ENCODE data around the gene ITGB1. TPM values are rescaled to one million over a fixed set of nuclear protein-coding genes. Genes with fewer than 3 reads are reported as not detected.
A peak's percentile ranks its signal among the peaks of the same experiment; 100 is the strongest.

The ITGB1 gene
- total RNA-seq, 1 donor from 2014 or later = 409 TPM

DNA sequence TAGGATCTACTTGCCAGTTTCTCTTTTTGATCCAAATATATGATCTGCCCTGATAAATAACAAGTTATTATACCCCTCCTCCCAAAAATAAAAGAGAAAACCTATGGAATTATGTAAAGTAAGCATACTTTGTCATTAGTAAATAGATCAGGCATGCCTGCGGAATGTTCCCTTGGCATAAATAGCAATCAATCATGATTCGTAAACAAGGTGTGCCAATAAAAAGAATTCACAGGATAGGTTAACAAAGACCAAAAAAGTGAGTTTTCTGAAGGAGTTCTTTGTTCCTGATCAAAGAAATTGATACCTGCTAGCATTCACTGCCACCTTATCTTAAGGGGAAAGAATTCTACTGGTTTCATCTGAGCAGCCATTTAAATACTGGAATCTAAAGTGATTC lies 11.9 kb downstream of the ITGB1 start:
- peaks cover 84% of the 10 kb centered on the region for H3K4me1 ChIP-seq
- ATAC-seq (no peak), DNase-seq (no peak)
- no peaks in the 10 kb centered on the region for H3K9me3 ChIP-seq
- H3K36me3 ChIP-seq = no peaks in the 10 kb centered on the region
- no peak overlapping the region for H3K27ac ChIP-seq
- H3K4me3 ChIP-seq = no peak overlapping the region
- intact Hi-C loops (cut with DNase I) = no loop called here
- TF ChIP-seq CTCF (IDR thresholded peaks at IDR 0.05) = no peak
- no peaks in the 10 kb centered on the region for H3K27me3 ChIP-seq (ENCODE audit: low read depth)

DNA sequence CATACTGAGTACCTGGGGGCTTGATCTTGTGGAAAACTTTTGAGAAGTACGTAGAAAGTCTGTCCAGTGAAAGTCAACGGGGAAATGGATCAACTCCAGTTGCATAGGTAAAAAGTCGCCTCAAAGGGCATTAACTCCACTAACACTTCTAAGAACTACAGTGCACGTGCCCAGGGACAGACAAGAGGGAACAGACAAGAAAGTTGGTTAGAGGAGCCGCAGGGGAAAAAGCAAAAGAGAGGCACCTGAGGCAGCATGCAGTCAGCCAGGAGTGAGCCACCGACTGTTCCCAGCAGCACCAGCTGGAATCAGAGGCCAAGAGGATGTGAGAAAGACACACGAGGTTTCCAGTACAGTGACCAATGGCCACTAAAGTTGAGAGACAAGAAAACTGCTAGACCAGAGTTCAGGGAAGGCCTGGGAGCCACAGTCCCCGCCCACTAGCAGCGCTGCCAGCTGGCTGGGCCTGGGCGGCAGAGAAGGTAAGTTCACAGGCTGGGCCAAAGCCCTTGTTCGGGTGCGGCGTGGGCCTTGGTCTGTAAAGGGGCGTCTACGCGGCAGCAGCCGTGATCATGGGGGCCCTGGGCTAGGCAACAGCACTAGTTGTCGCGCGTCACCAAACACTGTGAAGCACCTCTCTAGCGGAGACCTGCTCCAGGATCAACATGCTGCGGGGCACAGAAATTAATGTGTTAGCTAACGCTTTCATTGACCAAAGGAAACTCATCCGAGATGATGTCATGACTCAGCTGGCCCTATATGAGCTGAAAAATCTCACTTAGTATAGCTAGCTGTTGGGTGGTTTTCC lies 14.0 kb downstream of the ITGB1 start:
- peak; percentile 54 for DNase-seq
- intact Hi-C loops (cut with DNase I) = no loop called here

GRCh38 chr10:32943395-32943794 lies 14.6 kb downstream of the ITGB1 start:
- H3K4me3 ChIP-seq = no peak overlapping the region
- H3K9me3 ChIP-seq = no peaks in the 10 kb centered on the region
- no peaks in the 10 kb centered on the region for H3K27me3 ChIP-seq (ENCODE audit: low read depth)
- H3K36me3 ChIP-seq = no peaks in the 10 kb centered on the region
- intact Hi-C loops (cut with DNase I) = no loop called here
- H3K27ac ChIP-seq = no peak overlapping the region
- ATAC-seq (no peak), DNase-seq (no peak)
- H3K4me1 ChIP-seq = peaks cover 85% of the 10 kb centered on the region
- no peak for TF ChIP-seq CTCF (IDR thresholded peaks at IDR 0.05)

More for the DNA sequence above, 14.0 kb downstream of the ITGB1 start:
- no peak for TF ChIP-seq CTCF (IDR thresholded peaks at IDR 0.05)
- H3K36me3 ChIP-seq = no peaks in the 10 kb centered on the region
- no peaks in the 10 kb centered on the region for H3K27me3 ChIP-seq (ENCODE audit: low read depth)
- H3K4me3 ChIP-seq = no peak overlapping the region
- ATAC-seq = peak; percentile 59 to 61
- H3K9me3 ChIP-seq = no peaks in the 10 kb centered on the region
- peaks cover 84% of the 10 kb centered on the region for H3K4me1 ChIP-seq
- H3K27ac ChIP-seq = no peak overlapping the region

- intact Hi-C loops (cut with DNase I) = no loop called here
- ATAC-seq (no peak), DNase-seq (no peak)
- H3K4me3 ChIP-seq = no peak overlapping the region
- H3K4me1 ChIP-seq = peaks cover 90% of the 10 kb centered on the region
- H3K27ac ChIP-seq = no peak overlapping the region
- TF ChIP-seq CTCF (IDR thresholded peaks at IDR 0.05) = no peak
- no peaks in the 10 kb centered on the region for H3K36me3 ChIP-seq
- no peaks in the 10 kb centered on the region for H3K27me3 ChIP-seq (ENCODE audit: low read depth)
- no peaks in the 10 kb centered on the region for H3K9me3 ChIP-seq
These were observed 15.9 kb downstream of the ITGB1 start for GRCh38 chr10:32942081-32942480.

- H3K4me1 ChIP-seq = peaks cover 86% of the 10 kb centered on the region
- no peaks in the 10 kb centered on the region for H3K27me3 ChIP-seq (ENCODE audit: low read depth)
- H3K27ac ChIP-seq = no peak overlapping the region
- ATAC-seq = no peak
- H3K36me3 ChIP-seq = no peaks in the 10 kb centered on the region
- DNase-seq = no peak
- no peak for TF ChIP-seq CTCF (IDR thresholded peaks at IDR 0.05)
- H3K4me3 ChIP-seq = no peak overlapping the region
- H3K9me3 ChIP-seq = no peaks in the 10 kb centered on the region
- intact Hi-C loops (cut with DNase I) = no loop called here
These were observed 16.7 kb downstream of the ITGB1 start for GRCh38 chr10:32941357-32941756.
